ENCODE data around the gene IFRD1. TPM values are rescaled to one million over a fixed set of nuclear protein-coding genes. Genes with fewer than 3 reads are reported as not detected.
A peak's percentile ranks its signal among the peaks of the same experiment; 100 is the strongest.

IFRD1 gene
- total RNA-seq, 2 donors from 2014 or later, result 54.3 to 57.6 TPM

DNA sequence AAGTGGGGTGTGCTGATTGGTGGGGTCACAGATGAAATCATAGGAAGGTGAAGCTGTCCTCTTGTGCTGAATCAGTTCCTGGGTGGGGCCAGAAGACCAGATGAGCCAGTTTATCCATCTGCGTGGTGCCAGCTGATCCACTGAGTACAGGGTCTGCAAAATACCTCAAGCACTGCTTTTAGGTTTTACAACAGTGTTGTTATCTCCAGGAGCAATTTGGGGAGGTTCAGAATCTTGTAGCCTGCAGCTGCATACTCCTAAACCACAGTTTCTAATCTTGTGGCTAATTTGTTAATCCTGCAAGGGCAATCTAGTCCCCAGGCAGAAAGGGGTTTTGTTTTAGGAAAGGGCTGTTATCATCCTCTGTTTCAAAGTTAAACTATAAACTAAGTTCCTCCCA, 17.0 kb upstream of the IFRD1 start:
- Mint-ChIP-seq H3K4me3 (no peak overlapping the region), H3K27ac (no peak overlapping the region), H3K9me3 (peaks cover 12% of the 10 kb centered on the region), H3K4me1 (peaks cover 15% of the 10 kb centered on the region), H3K27me3 (ENCODE audit: insufficient read depth) (no peaks in the 10 kb centered on the region), H3K36me3 (ENCODE audit: low read depth) (peaks cover 10% of the 10 kb centered on the region)
- Histone ChIP-seq H3K4me1 (ENCODE audit: control insufficient read depth, insufficient read depth, low read length) (peaks cover 4% of the 10 kb centered on the region), H3K9me3 (ENCODE audit: control insufficient read depth, low read length) (peaks cover 16% of the 10 kb centered on the region), H3K27me3 (ENCODE audit: control insufficient read depth, insufficient read depth, low read length, poor library complexity, severe bottlenecking) (no peaks in the 10 kb centered on the region), H3K4me3 (ENCODE audit: low read length) (peak overlapping the region; percentile 39), H3K9ac (ENCODE audit: extremely low read depth, low read length, poor library complexity, severe bottlenecking) (no peak overlapping the region), H3K27ac (ENCODE audit: low read depth, low read length) (no peak overlapping the region), H3K36me3 (ENCODE audit: control insufficient read depth, insufficient read depth, low read length) (no peaks in the 10 kb centered on the region)
- whole genome bisulfite sequencing, 2 experiments (ENCODE audit: insufficient coverage in 1 of 2, insufficient read length in 1 of 2), result 89 to 93% methylated on average over 1 of the region's 1 CpG
- DNase-seq, result no peak
- no peak for TF ChIP-seq CTCF (conservative IDR thresholded peaks at IDR 0.05)

- no peak for TF ChIP-seq CTCF (conservative IDR thresholded peaks at IDR 0.05)
- H3K9ac ChIP-seq (ENCODE audit: extremely low read depth, low read length, poor library complexity, severe bottlenecking), result no peak overlapping the region
- no peaks in the 10 kb centered on the region for H3K27me3 ChIP-seq (ENCODE audit: control insufficient read depth, insufficient read depth, low read length, poor library complexity, severe bottlenecking)
- Mint-ChIP-seq H3K27ac (no peak overlapping the region), H3K4me1 (peaks cover 7% of the 10 kb centered on the region), H3K36me3 (ENCODE audit: low read depth) (peaks cover 10% of the 10 kb centered on the region), H3K4me3 (no peak overlapping the region), H3K9me3 (peaks cover 12% of the 10 kb centered on the region), H3K27me3 (ENCODE audit: insufficient read depth) (no peaks in the 10 kb centered on the region)
- H3K9me3 ChIP-seq (ENCODE audit: control insufficient read depth, low read length), result peaks cover 13% of the 10 kb centered on the region
- peaks cover 4% of the 10 kb centered on the region for H3K4me1 ChIP-seq (ENCODE audit: control insufficient read depth, insufficient read depth, low read length)
- no peak overlapping the region for H3K27ac ChIP-seq (ENCODE audit: low read depth, low read length)
- WGBS, 2 experiments (ENCODE audit: insufficient coverage in 1 of 2, insufficient read length in 1 of 2), result 98 to 100% methylated on average over 1 of the region's 1 CpG
- DNase-seq, result no peak
- H3K36me3 ChIP-seq (ENCODE audit: control insufficient read depth, insufficient read depth, low read length), result no peaks in the 10 kb centered on the region
- H3K4me3 ChIP-seq (ENCODE audit: low read length), result no peak overlapping the region
These were observed 13.2 kb upstream of the IFRD1 start for GRCh38 chr7:112437072-112437471.

DNA sequence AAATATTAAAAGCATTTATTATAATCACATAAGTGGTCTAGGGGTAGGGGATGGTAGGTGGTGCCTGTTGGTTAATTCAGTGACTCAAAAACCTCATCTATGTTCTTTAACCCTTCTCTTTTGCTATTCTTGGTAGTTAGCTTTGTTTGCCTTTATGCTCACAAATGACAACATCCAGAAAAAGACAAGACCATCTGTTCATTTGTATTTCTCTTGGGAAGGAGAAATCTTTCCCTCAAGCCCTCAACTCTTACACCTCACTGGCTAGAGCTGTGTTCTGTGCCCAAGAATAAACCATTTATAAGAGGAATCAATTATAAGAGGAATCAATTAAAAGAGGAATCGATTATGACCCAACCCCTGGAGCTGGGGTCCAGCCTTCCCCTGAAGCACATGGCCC, 10.8 kb upstream of the IFRD1 start:
- Mint-ChIP-seq H3K27me3 (ENCODE audit: insufficient read depth) (no peaks in the 10 kb centered on the region), H3K4me1 (no peaks in the 10 kb centered on the region), H3K27ac (no peak overlapping the region), H3K36me3 (ENCODE audit: low read depth) (no peaks in the 10 kb centered on the region), H3K4me3 (no peak overlapping the region), H3K9me3 (no peaks in the 10 kb centered on the region)
- 88 to 100% methylated on average over 1 of the region's 1 CpG for WGBS, 2 experiments (ENCODE audit: insufficient coverage in 1 of 2, insufficient read length in 1 of 2)
- no peak for DNase-seq
- no peaks in the 10 kb centered on the region for H3K27me3 ChIP-seq (ENCODE audit: control insufficient read depth, insufficient read depth, low read length, poor library complexity, severe bottlenecking)
- peaks cover 4% of the 10 kb centered on the region for H3K4me1 ChIP-seq (ENCODE audit: control insufficient read depth, insufficient read depth, low read length)
- H3K9ac ChIP-seq (ENCODE audit: extremely low read depth, low read length, poor library complexity, severe bottlenecking), result no peak overlapping the region
- H3K4me3 ChIP-seq (ENCODE audit: low read length), result no peak overlapping the region
- H3K9me3 ChIP-seq (ENCODE audit: control insufficient read depth, low read length), result no peaks in the 10 kb centered on the region
- no peak for TF ChIP-seq CTCF (conservative IDR thresholded peaks at IDR 0.05)
- H3K27ac ChIP-seq (ENCODE audit: low read depth, low read length), result no peak overlapping the region
- H3K36me3 ChIP-seq (ENCODE audit: control insufficient read depth, insufficient read depth, low read length), result no peaks in the 10 kb centered on the region

Data from endodermal cell (in vitro differentiated cells).